Endodermal cell (in vitro differentiated cells): ENCODE measurements around the gene ZFYVE1. TPM values are rescaled to one million over a fixed set of nuclear protein-coding genes. Genes with fewer than 3 reads are reported as not detected.
"Not testable (repeated sequence)": the region's sequence is repeated elsewhere in the genome, so short reads cannot be mapped to it uniquely, and the experiment has no call there.

Experiments
- DNase-seq: peaks from one replicate; pipeline ENCODE4 v3.0.0-alpha.2; 2017
- H3K27ac ChIP-seq: 2 replicates; pipeline ENCODE4 v1.5.1; 2013; ENCODE audit warnings: mild to moderate bottlenecking, low read depth, low read length, moderate library complexity
- H3K27me3 ChIP-seq: 2 replicates; pipeline ENCODE4 v1.6.1; 2013; ENCODE audit warnings: mild to moderate bottlenecking, low read length, moderate library complexity; ENCODE audit not compliant: insufficient read depth, control insufficient read depth, poor library complexity, severe bottlenecking
- H3K36me3 ChIP-seq: 2 replicates; pipeline ENCODE4 v1.7.0; 2013; ENCODE audit warnings: mild to moderate bottlenecking, low read length, moderate library complexity; ENCODE audit not compliant: control insufficient read depth, insufficient read depth
- H3K4me1 ChIP-seq: one replicate; pipeline ENCODE4 v1.7.0; 2013; ENCODE audit warnings: low read length; ENCODE audit not compliant: control insufficient read depth, insufficient read depth
- H3K4me3 ChIP-seq: 2 replicates; pipeline ENCODE4 v1.5.1; 2013; ENCODE audit warnings: mild to moderate bottlenecking, low read length, moderate library complexity
- H3K9ac ChIP-seq: 2 replicates; pipeline ENCODE4 v1.6.1; 2013; ENCODE audit warnings: mild to moderate bottlenecking, low read length, moderate library complexity; ENCODE audit not compliant: poor library complexity, severe bottlenecking; ENCODE audit errors: extremely low read depth
- H3K9me3 ChIP-seq: 2 replicates; pipeline ENCODE4 v1.6.1; 2013; ENCODE audit warnings: mild to moderate bottlenecking, low read length, moderate library complexity; ENCODE audit not compliant: control insufficient read depth
- H3K27ac Mint-ChIP-seq: 2 replicates; pipeline ENCODE4 v1.8.0; 2020; ENCODE audit warnings: mixed read lengths
- H3K27me3 Mint-ChIP-seq: 2 replicates; pipeline ENCODE4 v1.8.0; 2021; ENCODE audit warnings: mild to moderate bottlenecking, mixed read lengths; ENCODE audit not compliant: insufficient read depth
- H3K36me3 Mint-ChIP-seq: 2 replicates; pipeline ENCODE4 v1.8.0; 2020; ENCODE audit warnings: low read depth, mixed read lengths
- H3K4me1 Mint-ChIP-seq: 2 replicates; pipeline ENCODE4 v1.8.0; 2020; ENCODE audit warnings: mixed read lengths
- H3K4me3 Mint-ChIP-seq: 2 replicates; pipeline ENCODE4 v1.8.0; 2020; ENCODE audit warnings: mild to moderate bottlenecking, moderate library complexity, mixed read lengths
- H3K9me3 Mint-ChIP-seq: 2 replicates; pipeline ENCODE4 v1.8.0; 2020; ENCODE audit warnings: mild to moderate bottlenecking, mixed read lengths
- CTCF ChIP-seq: fragments of 200-600 bp; sonication (generic); conservative IDR thresholded peaks from 2 replicates; pipeline ENCODE4 v1.5.0; 2021; ENCODE audit warnings: antibody characterized with exemption, mild to moderate bottlenecking
- WGBS, 2 experiments: methylation state at CpG; one replicate each; pipeline versions ENCODE4 v1.1.5 to v1.1.7; 2013; ENCODE audit warnings: missing lambda C conversion rate in 2 of 2, mixed read lengths in 1 of 2; ENCODE audit not compliant: insufficient coverage in 1 of 2, insufficient read length in 1 of 2; 5-methylcytosine and 5-hydroxymethylcytosine counted together
- total RNA-seq, 2 donors: library from RNA; stranded (reverse); fragmentation: NEBNext Ultra II Directional in 1 of 2; extraction: Animal tissue kit (Norgen Biotek cat#: 25700) in 1 of 2; gene quantifications; 2 replicates in 1 of 2; 3 replicates in 1 of 2; pipeline ENCODE4 v1.2.1, GENCODE V29; 2021

Gene ZFYVE1
- total RNA-seq, 2 donors from 2014 or later: 11.6 to 16.6 TPM

- H3K4me3 ChIP-seq: no peak overlapping the region
- TF ChIP-seq CTCF: no peak
- WGBS, 2 experiments: 92 to 95% methylated on average over 15 of the region's 15 CpGs
- H3K27me3 Mint-ChIP-seq: no peaks in the 10 kb centered on the region
- peaks cover 59% of the 10 kb centered on the region for H3K36me3 Mint-ChIP-seq
- no peak overlapping the region for H3K27ac Mint-ChIP-seq
- no peaks in the 10 kb centered on the region for H3K9me3 Mint-ChIP-seq
- H3K4me1 Mint-ChIP-seq: no peaks in the 10 kb centered on the region
- no peaks in the 10 kb centered on the region for H3K27me3 ChIP-seq
- peaks cover 39% of the 10 kb centered on the region for H3K36me3 ChIP-seq
- no peak overlapping the region for H3K9ac ChIP-seq
- no peaks in the 10 kb centered on the region for H3K9me3 ChIP-seq
- no peaks in the 10 kb centered on the region for H3K4me1 ChIP-seq
- no peak for DNase-seq
- H3K4me3 Mint-ChIP-seq: no peak overlapping the region
- H3K27ac ChIP-seq: no peak overlapping the region
Measured at GRCh38 chr14:72958548-72958947, 68.4 kb downstream of the ZFYVE1 start.

GRCh38 chr14:72957213-72957612 is 69.7 kb downstream of the ZFYVE1 start:
- no peaks in the 10 kb centered on the region for H3K27me3 ChIP-seq
- no peak for TF ChIP-seq CTCF
- Mint-ChIP-seq H3K4me1 (no peaks in the 10 kb centered on the region), H3K27me3 (no peaks in the 10 kb centered on the region), H3K27ac (no peak overlapping the region), H3K36me3 (peaks cover 61% of the 10 kb centered on the region), H3K4me3 (no peak overlapping the region), H3K9me3 (no peaks in the 10 kb centered on the region)
- H3K9ac ChIP-seq: no peak overlapping the region
- DNase-seq: no peak
- no peaks in the 10 kb centered on the region for H3K9me3 ChIP-seq
- peaks cover 41% of the 10 kb centered on the region for H3K36me3 ChIP-seq
- H3K27ac ChIP-seq: no peak overlapping the region
- H3K4me1 ChIP-seq: no peaks in the 10 kb centered on the region
- H3K4me3 ChIP-seq: no peak overlapping the region
- 92 to 96% methylated on average over 3 of the region's 3 CpGs for WGBS, 2 experiments

- H3K4me3 ChIP-seq, H3K9ac ChIP-seq, H3K4me1 ChIP-seq, H3K27ac ChIP-seq, H3K27ac Mint-ChIP-seq, H3K27me3 ChIP-seq, H3K9me3 ChIP-seq, H3K4me1 Mint-ChIP-seq, H3K4me3 Mint-ChIP-seq, DNase-seq, H3K9me3 Mint-ChIP-seq, H3K27me3 Mint-ChIP-seq: not testable (repeated sequence)
- peaks cover 46% of the 10 kb centered on the region for H3K36me3 ChIP-seq
- peaks cover 63% of the 10 kb centered on the region for H3K36me3 Mint-ChIP-seq
- 95 to 96% methylated on average over 6 to 9 of the region's 9 CpGs for WGBS, 2 experiments
Measured at GRCh38 chr14:72956741-72957140, 70.2 kb downstream of the ZFYVE1 start.

GRCh38 chr14:72952171-72952570 is 74.7 kb downstream of the ZFYVE1 start:
- no peak for DNase-seq
- peaks cover 32% of the 10 kb centered on the region for H3K36me3 ChIP-seq
- no peaks in the 10 kb centered on the region for H3K4me1 Mint-ChIP-seq
- no peak for TF ChIP-seq CTCF
- H3K27me3 Mint-ChIP-seq: no peaks in the 10 kb centered on the region
- H3K27me3 ChIP-seq: no peaks in the 10 kb centered on the region
- H3K27ac ChIP-seq: no peak overlapping the region
- 91 to 95% methylated on average over 3 of the region's 3 CpGs for WGBS, 2 experiments
- no peaks in the 10 kb centered on the region for H3K9me3 ChIP-seq
- no peak overlapping the region for H3K4me3 Mint-ChIP-seq
- H3K27ac Mint-ChIP-seq: no peak overlapping the region
- H3K36me3 Mint-ChIP-seq: peaks cover 45% of the 10 kb centered on the region
- H3K9ac ChIP-seq: no peak overlapping the region
- H3K4me3 ChIP-seq: no peak overlapping the region
- H3K9me3 Mint-ChIP-seq: no peaks in the 10 kb centered on the region
- no peaks in the 10 kb centered on the region for H3K4me1 ChIP-seq
